Stimulated activated CD4-positive, alpha-beta T cell treated with anti-CD3 and anti-CD28 coated beads, Interleukin-12 subunit alpha, Interleukin-12 subunit beta, amount 100 ng/mL, for 24 hours (primary cell): ENCODE data around the gene ETV3L.

Experiments
- DNase-seq, 2 experiments: peaks; one replicate each; pipeline ENCODE4 v3.0.0-alpha.2; 2020; ENCODE audit warnings: low read depth in 2 of 2

The ETV3L gene

DNA sequence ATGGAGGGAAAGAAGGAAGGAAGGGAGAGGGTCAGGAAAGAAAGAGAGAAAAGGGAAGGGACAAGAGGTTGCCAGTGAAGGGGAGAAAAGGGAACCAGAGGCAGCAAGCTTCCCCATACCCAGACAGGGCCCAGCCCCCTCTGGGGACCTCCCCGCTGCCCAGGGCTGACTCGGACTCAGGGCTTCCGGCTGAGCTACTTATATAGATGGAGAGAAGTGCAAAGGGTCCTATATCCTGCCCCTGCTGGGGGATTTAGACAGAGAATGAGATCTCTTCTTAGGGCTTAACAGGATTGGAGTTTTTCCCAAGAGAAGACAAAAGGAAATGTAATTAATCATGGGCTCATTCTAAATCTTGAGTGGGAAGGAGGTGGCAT lies at the start of gene ETV3L:
Gene ETV3L, minus strand, starts transcription at position 176 of the 377 bp plus-strand sequence. CDS start 285 bp downstream, outside the sequence.
- no peak for DNase-seq

DNA sequence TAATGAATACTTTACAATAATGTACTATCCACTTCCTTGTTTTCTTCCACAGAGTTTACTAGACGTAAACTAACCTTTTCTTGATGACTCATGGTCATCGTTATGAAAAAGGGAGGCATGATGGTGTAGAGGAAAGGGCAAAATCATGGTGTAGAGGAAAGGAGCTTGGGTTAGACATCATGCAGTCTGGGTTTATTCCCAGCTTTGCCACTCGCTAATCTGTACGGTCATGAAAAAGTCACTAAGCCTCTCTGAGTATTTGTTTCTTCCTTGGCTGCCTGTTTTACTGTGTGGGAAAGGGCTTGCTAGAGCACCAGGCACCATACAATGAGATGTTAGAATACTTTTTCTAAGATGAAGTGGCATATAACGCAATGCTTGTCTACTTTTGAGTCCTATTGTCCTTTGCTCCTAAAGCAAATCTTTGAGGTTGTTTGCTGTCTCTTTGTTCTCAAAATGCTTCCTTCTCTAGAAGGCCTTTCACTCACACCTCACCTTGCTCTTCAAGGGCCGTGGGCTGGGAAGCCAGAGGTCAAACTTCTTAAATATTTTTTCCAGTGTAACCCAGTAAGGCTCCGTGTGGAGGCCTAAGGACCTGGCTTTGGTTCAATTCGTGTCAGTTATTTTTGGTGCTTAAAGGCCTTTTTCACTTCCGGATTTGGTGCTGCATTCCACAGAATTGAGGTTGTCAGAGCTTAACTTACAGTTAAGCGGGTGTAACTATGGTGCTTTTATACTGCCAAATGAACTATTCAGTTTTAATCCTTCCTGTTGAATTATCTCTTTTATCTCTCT lies 48.5 kb upstream of the ETV3L start:
- DNase-seq, result no peak

DNA sequence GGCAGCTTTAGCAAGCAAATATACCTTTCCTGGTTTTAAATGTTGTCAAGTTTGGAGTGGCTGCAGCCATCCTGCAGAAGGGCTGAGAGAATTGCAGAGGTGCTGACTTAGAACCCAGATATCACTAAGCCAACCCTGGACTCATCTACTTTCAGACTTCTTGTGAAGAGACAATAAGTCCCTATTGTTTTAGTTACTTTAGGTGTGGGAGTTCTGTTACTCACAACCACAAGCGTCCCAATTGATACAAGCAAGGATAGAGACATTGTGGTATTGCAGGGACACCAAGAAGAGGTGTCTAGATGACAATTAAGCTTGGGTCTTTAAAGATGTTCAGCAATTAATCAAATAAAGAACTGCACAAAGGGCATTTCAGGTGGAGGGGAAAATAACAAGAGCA lies 47.4 kb upstream of the ETV3L start:
- DNase-seq, result no peak

- DNase-seq, result no peak
Measured at GRCh38 chr1:157146244-157146643, 46.6 kb upstream of the ETV3L start.

DNA sequence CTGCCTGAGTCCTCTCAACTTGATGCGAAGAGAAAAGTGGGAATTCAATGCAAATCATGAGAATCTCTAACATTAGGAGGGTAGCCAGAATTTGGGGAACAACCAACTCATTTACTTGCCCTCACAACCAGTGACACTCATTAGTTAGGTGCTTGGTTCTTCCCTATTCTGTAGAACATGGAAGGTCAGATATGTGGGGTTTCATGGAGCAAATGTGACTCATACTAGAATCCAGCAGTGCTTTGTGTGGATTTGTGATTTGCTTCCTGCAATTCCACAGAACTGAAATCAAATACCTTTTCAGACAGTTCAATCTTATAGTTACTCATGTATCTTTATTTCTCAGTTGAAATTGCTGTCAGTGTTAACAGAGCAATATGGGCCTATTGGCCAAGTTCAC lies 45.5 kb upstream of the ETV3L start:
- DNase-seq, result no peak

- no peak for DNase-seq
Measured at GRCh38 chr1:157144509-157144908, 44.9 kb upstream of the ETV3L start.

DNA sequence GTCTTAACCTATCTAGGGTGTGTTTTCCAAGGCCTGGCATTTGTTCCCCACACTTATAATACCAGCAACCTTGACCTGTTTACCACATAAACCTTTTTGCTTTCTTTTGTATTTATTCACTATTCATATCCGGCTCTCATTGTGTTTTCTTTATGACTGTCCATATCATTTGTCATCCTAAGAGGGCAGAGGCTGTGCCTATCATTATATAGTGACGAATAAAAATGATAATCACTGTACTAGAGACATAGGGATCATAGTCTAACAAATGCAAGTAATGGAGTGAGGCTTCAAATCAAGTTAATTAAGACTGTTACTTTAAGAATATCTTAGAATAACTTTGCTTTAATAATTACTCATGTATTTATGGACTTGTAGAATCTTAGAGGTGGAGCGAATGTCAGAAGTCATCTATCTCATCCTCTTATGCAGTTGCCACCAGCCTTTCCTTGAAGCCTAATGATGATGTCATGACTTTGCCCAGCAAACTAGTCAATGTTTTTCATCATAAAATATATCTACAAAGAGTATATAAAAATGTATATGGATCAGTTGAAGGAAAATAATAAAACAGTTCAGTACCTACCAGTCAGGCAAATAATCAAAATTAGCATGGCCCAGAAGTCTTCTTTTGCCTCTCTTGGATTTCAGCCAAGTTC lies 43.3 kb upstream of the ETV3L start:
- DNase-seq, result no peak

- no peak for DNase-seq
Measured at GRCh38 chr1:157142201-157142600, 42.6 kb upstream of the ETV3L start.

DNA sequence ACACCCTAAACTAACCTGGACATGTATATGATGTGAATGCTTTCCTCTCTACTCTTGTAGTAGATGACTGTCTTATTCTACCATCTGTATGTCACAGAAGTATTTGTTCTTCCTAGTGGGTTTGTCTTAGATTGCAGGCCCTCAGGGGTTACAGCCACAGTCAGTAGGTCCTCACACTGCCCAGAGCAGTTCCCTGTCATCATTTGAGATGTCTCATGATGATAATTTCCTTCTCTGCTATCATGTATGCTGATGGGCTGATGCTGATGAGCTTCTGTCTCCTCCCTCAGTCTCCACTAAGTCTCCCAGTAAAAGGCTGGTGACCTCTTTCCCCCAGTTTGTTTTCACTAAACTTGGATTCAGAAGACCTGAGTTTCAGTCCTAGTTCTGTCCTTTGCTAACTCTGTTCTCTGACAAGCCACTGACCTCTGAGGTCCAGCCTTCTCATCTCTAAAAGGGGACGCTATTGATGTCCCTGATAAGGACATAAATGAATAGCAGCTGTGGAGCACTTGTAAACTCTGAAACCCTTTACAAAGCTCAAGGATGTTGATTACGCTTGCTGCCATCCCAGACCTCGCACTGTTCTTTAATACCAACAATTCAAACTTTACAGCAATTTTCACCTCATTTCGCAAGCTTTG lies 41.7 kb upstream of the ETV3L start:
- DNase-seq, result no peak

DNA sequence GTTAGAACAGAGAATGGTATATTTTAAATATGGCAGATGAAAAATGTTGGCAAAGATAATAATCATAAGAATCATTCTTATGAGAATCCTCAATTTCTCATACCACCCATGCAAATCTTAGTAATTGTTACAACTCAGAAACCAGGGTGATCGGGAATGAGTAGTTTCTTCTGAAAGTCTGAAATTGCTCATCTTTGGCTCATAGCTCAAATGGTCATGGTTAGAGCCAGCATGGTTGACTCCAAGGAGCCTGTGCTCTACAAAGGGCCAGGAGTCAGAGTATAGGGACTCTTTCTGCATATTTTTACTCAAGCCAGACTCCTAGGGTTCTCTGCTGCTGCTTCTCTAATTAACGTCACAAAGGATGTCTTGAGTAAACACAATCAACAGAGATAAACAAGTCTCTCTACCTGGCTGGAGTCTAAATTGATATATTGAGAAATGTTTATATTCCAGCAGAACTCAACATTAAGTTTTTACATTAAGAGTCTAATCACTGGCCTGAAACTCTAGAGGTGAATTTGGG lies 40.5 kb upstream of the ETV3L start:
- no peak for DNase-seq

GRCh38 chr1:157139052-157139715 lies 39.6 kb upstream of the ETV3L start:
- no peak for DNase-seq

- peak; percentile 75 to 84 for DNase-seq
Measured at GRCh38 chr1:157138220-157139051, 38.8 kb upstream of the ETV3L start, which contains the start of gene ETV3. Gene ETV3, minus strand, starts transcription at chr1:157138395. Its CDS starts 2,043 bp downstream, at chr1:157136352.

DNA sequence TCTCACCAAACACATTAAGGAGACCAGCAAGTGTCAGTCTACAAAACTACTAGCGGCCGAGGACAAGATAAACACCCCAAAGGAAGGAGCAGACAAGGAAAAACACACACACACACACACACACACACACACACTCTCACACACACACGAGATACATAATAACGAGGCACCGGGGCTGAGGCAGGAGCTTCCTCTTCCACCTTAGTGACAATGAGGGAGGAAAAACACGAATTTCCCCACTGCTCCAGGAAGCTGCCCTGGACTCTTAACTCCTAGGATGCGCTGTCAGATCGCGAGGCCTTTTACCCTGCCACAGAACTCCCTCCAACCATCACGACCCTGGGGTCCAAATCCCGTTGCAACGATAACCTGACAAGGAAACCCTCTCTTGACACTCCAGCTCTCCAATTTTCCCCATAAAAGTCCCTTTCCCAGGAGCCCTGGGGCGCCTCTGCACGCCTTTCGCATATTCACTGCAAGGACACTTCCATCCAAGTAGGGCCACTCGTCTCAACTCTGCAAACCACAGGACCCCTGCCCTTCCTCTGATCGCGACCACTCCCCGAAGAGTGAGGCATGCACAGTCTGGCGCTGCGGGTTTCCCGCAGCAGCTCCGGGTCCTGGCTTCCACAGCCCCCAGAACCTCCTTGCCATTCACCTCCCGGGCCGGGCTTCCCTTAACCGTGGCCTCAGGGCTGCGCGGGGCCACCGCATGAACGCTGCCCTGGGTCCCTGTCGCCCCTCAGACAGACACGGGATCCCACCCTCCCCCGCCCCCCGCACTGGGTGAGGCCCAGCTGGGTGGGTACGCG lies 38.0 kb upstream of the ETV3L start:
- no peak for DNase-seq

GRCh38 chr1:157137046-157137407 lies 37.4 kb upstream of the ETV3L start:
- no peak for DNase-seq

GRCh38 chr1:157136133-157136532 lies 36.5 kb upstream of the ETV3L start:
- no peak for DNase-seq

DNA sequence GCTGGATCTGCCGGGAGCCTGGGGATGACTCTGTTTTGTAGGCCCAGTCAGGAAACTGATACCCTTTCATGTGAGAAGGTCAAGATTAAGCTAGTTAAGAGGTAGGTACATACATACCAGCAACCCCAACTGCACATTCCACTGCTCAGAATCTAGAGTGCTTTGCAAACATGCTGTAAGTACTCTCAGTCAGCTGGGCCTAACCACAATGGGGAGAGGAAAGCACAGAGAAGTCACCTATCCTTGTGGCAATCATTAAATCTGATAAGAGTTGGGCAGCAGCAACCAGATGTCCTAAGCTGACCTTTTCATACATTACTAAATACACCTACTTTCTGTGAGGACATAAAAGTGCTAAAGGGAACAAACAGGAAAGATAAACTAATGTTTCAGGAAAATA lies 36.0 kb upstream of the ETV3L start:
- DNase-seq, result no peak

DNA sequence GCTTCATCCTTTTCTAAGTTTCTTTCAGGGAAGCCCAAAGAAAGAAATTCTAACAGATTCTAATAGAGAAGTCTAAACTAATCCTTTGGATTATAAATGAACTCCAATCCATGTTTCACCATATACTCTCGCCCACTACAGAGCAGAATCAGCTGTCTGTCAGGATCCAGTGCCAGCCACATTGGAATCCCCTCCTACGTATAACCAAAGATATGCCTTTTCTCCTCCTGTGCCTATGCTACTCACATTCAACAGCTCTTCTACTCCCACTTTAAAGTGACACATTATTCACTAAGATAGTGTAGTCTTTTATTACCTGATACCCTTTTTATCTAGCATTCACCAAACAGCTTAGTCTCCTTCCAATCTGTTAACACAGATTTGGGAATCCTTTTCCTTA lies 35.5 kb upstream of the ETV3L start:
- DNase-seq, result no peak

- DNase-seq, result no peak
Measured at GRCh38 chr1:157134442-157134841, 34.8 kb upstream of the ETV3L start.

- no peak for DNase-seq
Measured at GRCh38 chr1:157133426-157133825, 33.8 kb upstream of the ETV3L start.

- no peak for DNase-seq
Measured at GRCh38 chr1:157132616-157133167, 33.1 kb upstream of the ETV3L start.
